Astrocyte of the spinal cord (primary cell): ENCODE data around the gene PLA2G1B.

Experiments used
- DNase-seq: peaks from one replicate; pipeline ENCODE4 v3.0.0; 2011; ENCODE audit warnings: low read depth, low spot score
- H3K4me3 ChIP-seq: 2 replicates; pipeline ENCODE4 v1.5.1; 2011; ENCODE audit warnings: low read depth, mild to moderate bottlenecking, low read length, moderate library complexity
- in situ Hi-C: cut with HindIII; loops from 2 replicates; pipeline ENCODE4 v1.10.0; 2017; ENCODE audit warnings: low sequenced_read_pairs
- TF ChIP-seq, protein P1 (sequence below): IDR thresholded peaks from 2 replicates; pipeline ENCODE4 v1.5.1; 2012; ENCODE audit warnings: low read depth, mild to moderate bottlenecking, low read length, inconsistent platforms

PLA2G1B gene

GRCh38 chr12:120287491-120287890 is 40.1 kb downstream of the PLA2G1B start:
- in situ Hi-C loops: no loop called here
- H3K4me3 ChIP-seq: no peak overlapping the region
- DNase-seq: no peak
- TF ChIP-seq, protein P1, sequence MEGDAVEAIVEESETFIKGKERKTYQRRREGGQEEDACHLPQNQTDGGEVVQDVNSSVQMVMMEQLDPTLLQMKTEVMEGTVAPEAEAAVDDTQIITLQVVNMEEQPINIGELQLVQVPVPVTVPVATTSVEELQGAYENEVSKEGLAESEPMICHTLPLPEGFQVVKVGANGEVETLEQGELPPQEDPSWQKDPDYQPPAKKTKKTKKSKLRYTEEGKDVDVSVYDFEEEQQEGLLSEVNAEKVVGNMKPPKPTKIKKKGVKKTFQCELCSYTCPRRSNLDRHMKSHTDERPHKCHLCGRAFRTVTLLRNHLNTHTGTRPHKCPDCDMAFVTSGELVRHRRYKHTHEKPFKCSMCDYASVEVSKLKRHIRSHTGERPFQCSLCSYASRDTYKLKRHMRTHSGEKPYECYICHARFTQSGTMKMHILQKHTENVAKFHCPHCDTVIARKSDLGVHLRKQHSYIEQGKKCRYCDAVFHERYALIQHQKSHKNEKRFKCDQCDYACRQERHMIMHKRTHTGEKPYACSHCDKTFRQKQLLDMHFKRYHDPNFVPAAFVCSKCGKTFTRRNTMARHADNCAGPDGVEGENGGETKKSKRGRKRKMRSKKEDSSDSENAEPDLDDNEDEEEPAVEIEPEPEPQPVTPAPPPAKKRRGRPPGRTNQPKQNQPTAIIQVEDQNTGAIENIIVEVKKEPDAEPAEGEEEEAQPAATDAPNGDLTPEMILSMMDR: no peak

- TF ChIP-seq, protein P1: no peak
- in situ Hi-C loops: no loop called here
- DNase-seq: no peak
- H3K4me3 ChIP-seq: no peak overlapping the region
These were observed 40.6 kb downstream of the PLA2G1B start for GRCh38 chr12:120286768-120287490.

DNA sequence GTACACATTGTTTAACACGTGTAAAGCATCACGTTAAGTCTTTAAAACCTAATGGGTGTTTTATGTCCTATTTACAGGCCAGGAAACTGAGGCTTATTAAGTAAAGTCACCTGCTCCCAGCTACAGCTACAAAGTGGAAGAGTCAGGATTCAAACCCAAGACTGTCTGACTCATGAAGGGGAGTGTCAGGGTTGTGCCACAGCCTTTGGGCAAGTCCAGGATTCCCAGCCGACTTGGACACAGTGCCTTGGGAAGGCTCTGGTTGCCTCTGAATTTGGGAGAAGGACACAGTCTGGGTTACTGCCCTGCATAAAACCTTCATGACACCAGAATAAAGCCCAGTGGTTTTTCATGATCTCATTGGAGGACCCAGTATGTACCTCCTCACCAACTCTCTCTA is 43.2 kb downstream of the PLA2G1B start:
- DNase-seq: no peak
- in situ Hi-C loops: no loop called here
- H3K4me3 ChIP-seq: no peak overlapping the region
- TF ChIP-seq, protein P1: no peak

DNA sequence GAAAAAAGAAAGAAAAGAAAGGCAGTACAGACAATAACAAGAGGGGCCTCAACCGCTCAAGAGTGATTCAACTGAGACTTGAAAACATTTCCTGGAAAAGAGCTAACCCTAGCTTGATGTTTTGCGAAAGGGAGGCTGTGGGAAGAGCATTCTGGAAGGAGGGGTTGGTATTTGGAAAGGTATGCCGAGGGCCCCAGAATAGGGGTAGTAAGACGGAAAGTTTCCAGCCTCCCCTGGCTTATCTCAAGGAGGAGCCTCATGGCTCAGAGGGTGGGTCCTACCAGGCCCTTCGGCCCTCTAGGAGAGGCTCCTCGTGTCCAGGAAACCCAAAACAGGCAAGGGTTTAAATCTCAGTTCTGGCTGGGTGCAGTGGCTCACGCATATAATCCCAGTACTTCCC is 44.3 kb downstream of the PLA2G1B start:
- TF ChIP-seq, protein P1: no peak
- DNase-seq: no peak
- in situ Hi-C loops: no loop called here
- H3K4me3 ChIP-seq: no peak overlapping the region

GRCh38 chr12:120278137-120279069 is 49.2 kb downstream of the PLA2G1B start:
- DNase-seq: no peak
- no peak overlapping the region for H3K4me3 ChIP-seq
- TF ChIP-seq, protein P1: no peak
- in situ Hi-C loops: no loop called here

DNA sequence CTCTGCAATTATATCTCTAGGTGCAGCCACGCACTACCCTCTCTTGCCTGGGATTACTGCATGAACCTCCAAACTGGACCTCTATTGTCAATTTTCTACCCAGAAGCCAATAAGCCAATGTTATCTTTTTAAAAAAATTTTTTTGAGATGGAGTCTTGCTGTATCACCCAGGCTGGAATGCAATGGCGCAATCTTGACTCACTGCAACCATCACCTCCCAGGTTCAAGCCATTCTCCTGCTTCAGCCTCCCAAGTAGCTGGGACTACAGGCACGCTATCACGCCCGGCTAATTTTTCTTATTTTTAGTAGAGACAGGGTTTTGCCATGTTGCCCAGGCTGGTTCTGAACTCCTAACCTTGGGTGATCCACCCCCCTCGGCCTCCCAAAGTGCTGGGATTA is 50.8 kb downstream of the PLA2G1B start:
- TF ChIP-seq, protein P1: no peak
- in situ Hi-C loops: no loop called here
- no peak for DNase-seq
- no peak overlapping the region for H3K4me3 ChIP-seq
